Measurements from ENCODE around the gene WDR59. TPM values are rescaled to one million over a fixed set of nuclear protein-coding genes. Genes with fewer than 3 reads are reported as not detected.

The WDR59 gene
- total and polyA plus RNA-seq, 2 of the 4 experiments (the other 2 are of a cell fraction), result 29.4 to 44.6 TPM

GRCh38 chr16:74951206-74951605 lies 33.7 kb downstream of the WDR59 start:
- Histone ChIP-seq H3K14ac (replicated peaks; ENCODE audit: low read depth, low read length) (no peak overlapping the region), H3K27me3 (ENCODE audit: control insufficient read depth, insufficient read depth, low read length) (no peaks in the 10 kb centered on the region), H2BK20ac (ENCODE audit: low read depth, low read length) (no peak overlapping the region), H3K56ac (ENCODE audit: extremely low read depth, insufficient read depth, low read length) (no peak overlapping the region), H2BK120ac (ENCODE audit: low read depth, low read length) (no peak overlapping the region), H3K4ac (ENCODE audit: low read depth, low read length) (no peak overlapping the region), H3K18ac (ENCODE audit: low read depth, low read length) (no peak overlapping the region), H3K4me2 (ENCODE audit: low read depth, low read length) (no peak overlapping the region), H2AK9ac (replicated peaks; ENCODE audit: low read depth, low read length, poor library complexity) (no peak overlapping the region), H3K9ac (ENCODE audit: low read depth, low read length) (no peak overlapping the region), H2BK15ac (ENCODE audit: low read depth, low read length) (no peak overlapping the region), H3K4me3 (ENCODE audit: insufficient read depth, low read depth, low read length) (no peak overlapping the region), H2AK5ac (ENCODE audit: low read depth, low read length) (no peak overlapping the region), H3K36me3 (ENCODE audit: control insufficient read depth, insufficient read depth, low read length) (peaks cover 33% of the 10 kb centered on the region), H3K79me1 (ENCODE audit: low read depth in 1 of 2, low read length in 2 of 2) (no peaks in the 10 kb centered on the region; a peak in 1 of 4 replicates), H4K5ac (ENCODE audit: low read depth, low read length) (no peak overlapping the region), H4K20me1 (ENCODE audit: insufficient read depth, low read length) (no peaks in the 10 kb centered on the region), H3K9me3 (ENCODE audit: control insufficient read depth, insufficient read depth, low read length) (no peaks in the 10 kb centered on the region), H2AFZ (replicated peaks; ENCODE audit: low read length, poor library complexity) (no peak overlapping the region), H2BK5ac (ENCODE audit: low read depth, low read length, poor library complexity, severe bottlenecking) (no peak overlapping the region), H3K4me1 (ENCODE audit: control insufficient read depth, insufficient read depth, low read length) (no peaks in the 10 kb centered on the region), H3K9me1 (ENCODE audit: insufficient read depth, low read length) (no peaks in the 10 kb centered on the region; the same call in 1 of the 2 replicates), H4K91ac (ENCODE audit: insufficient read depth, low read depth, low read length) (no peak overlapping the region), H3K23ac (ENCODE audit: low read depth, low read length) (no peak overlapping the region), H3K27ac (ENCODE audit: insufficient read depth, low read length) (no peak overlapping the region), H4K8ac (ENCODE audit: low read depth in 2 of 2, low read length in 2 of 2) (no peak overlapping the region)
- BruUV-seq (replicated peaks), result no TSS peak
- POLR2A ChIA-PET (ENCODE audit: unreplicated experiment), result no interaction called here
- CTCF ChIA-PET, result no interaction called here
- dilution Hi-C loops (cut with HindIII; ENCODE audit: low sequenced_read_pairs, unreplicated experiment), result no loop called here
- no peak for DNase-seq
- WGBS, 2 experiments (ENCODE audit: extremely low coverage in 2 of 2, insufficient read length in 1 of 2), result 92% methylated on average over 2 of the region's 11 CpGs; no CpG with 5 or more reads in 1 of the 2 experiments
- intact Hi-C loops (cut with micrococcal nuclease), result no loop called here
- TF ChIP-seq BHLHE40 (IDR thresholded peaks at IDR 0.05; ENCODE audit: low read depth, low read length) (no peak), POLR2A (IDR thresholded peaks at IDR 0.05; ENCODE audit: low read depth, low read length) (no peak), MAZ (IDR thresholded peaks at IDR 0.05; ENCODE audit: borderline replicate concordance, low read depth, low read length) (no peak), FOS (IDR thresholded peaks at IDR 0.05; ENCODE audit: low read depth, low read length) (no peak), NFE2L2 (IDR thresholded peaks at IDR 0.05; ENCODE audit: low read depth, low read length) (no peak), ELK1 (IDR thresholded peaks at IDR 0.05; ENCODE audit: borderline replicate concordance, low read depth, low read length) (no peak), CHD1 (IDR thresholded peaks at IDR 0.05; ENCODE audit: low read depth, low read length) (no peak), RCOR1 (IDR thresholded peaks at IDR 0.05; ENCODE audit: insufficient replicate concordance, low read length) (no peak)
- in situ Hi-C loops (cut with MboI; ENCODE audit: low sequenced_read_pairs), result no loop called here
- ATAC-seq (ENCODE audit: low read depth), result no peak

Data from IMR-90 (cell line).